Parathyroid adenoma (tissue), 2 donors: Measurements from ENCODE around the gene NPAS3.
A peak's percentile ranks its signal among the peaks of the same experiment; 100 is the strongest.

Source experiments
- H2AFZ ChIP-seq: fragments of 300-600 bp; sonication (generic); one replicate; pipeline ENCODE4 v1.7.0; 2017; ENCODE audit warnings: antibody characterized with exemption, mild to moderate bottlenecking
- H3K27ac ChIP-seq: fragments of 300-600 bp; sonication (generic); one replicate; pipeline ENCODE4 v1.7.0; 2017
- H3K27me3 ChIP-seq: fragments of 300-600 bp; sonication (generic); one replicate; pipeline ENCODE4 v1.7.0; 2017; ENCODE audit warnings: low read length; ENCODE audit not compliant: control insufficient read depth, insufficient read depth
- H3K36me3 ChIP-seq: fragments of 300-600 bp; sonication (generic); one replicate; pipeline ENCODE4 v1.7.0; 2017; ENCODE audit warnings: low read length; ENCODE audit not compliant: control insufficient read depth, insufficient read depth
- H3K4me1 ChIP-seq: fragments of 300-600 bp; sonication (generic); one replicate; pipeline ENCODE4 v1.7.0; 2017; ENCODE audit warnings: control low read depth
- H3K4me2 ChIP-seq: fragments of 300-600 bp; sonication (generic); one replicate; pipeline ENCODE4 v1.7.0; 2017; ENCODE audit warnings: low read length
- H3K4me3 ChIP-seq: fragments of 300-600 bp; sonication (generic); one replicate; pipeline ENCODE4 v1.7.0; 2017; ENCODE audit warnings: low read depth, low read length
- H3K79me2 ChIP-seq: fragments of 300-600 bp; sonication (generic); one replicate; pipeline ENCODE4 v1.7.0; 2017; ENCODE audit warnings: control low read depth
- H3K9ac ChIP-seq: fragments of 300-600 bp; sonication (generic); one replicate; pipeline ENCODE4 v1.7.0; 2017; ENCODE audit warnings: mild to moderate bottlenecking
- H3K9me3 ChIP-seq: fragments of 300-600 bp; sonication (generic); one replicate; pipeline ENCODE4 v1.7.0; 2017; ENCODE audit warnings: low read length; ENCODE audit not compliant: control insufficient read depth
- CTCF ChIP-seq: fragments of 300-600 bp; sonication (generic); IDR thresholded peaks from one replicate; pipeline ENCODE4 v1.7.0; 2017; ENCODE audit warnings: antibody characterized with exemption, mild to moderate bottlenecking
- donor health status: primary hyperparathyroidism.

The NPAS3 gene

DNA sequence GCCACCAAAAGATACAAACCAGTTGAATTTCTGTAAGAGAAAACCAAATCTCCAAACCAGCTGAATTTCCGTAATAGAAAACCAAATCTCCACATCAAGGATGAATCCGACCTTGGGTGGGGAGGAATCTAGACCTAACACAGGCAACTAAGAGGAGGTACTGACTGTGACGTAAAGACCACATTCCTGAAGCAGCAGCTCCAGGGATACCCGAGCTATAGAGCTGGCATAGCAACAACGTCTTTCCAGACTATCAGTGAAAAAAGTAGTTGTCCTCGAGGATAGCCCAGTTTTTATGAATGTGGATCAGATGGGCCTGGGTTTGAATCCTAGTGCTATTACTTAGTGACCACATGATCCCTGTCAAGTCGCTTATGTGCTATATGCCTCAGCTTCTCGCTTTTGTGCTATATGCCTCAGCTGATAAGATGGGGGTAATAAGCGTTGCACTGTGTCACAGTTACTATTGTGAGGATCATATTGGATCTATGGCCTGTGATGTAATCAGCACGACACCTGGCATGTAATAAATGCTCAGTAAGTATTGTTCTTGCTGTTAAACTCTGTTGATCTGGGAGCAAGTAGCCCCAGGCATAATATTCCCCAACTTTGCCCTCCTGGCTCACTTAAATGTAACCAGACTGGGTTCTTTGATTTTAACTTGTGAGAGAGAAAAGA is 898.4 kb downstream of the NPAS3 start:
- no peak overlapping the region for H2AFZ ChIP-seq
- H3K36me3 ChIP-seq = no peaks in the 10 kb centered on the region
- no peak overlapping the region for H3K4me2 ChIP-seq
- H3K27me3 ChIP-seq = no peaks in the 10 kb centered on the region
- no peak overlapping the region for H3K4me3 ChIP-seq
- TF ChIP-seq CTCF = no peak
- H3K9ac ChIP-seq = no peak overlapping the region
- no peaks in the 10 kb centered on the region for H3K79me2 ChIP-seq
- H3K27ac ChIP-seq = no peak overlapping the region
- H3K4me1 ChIP-seq = no peaks in the 10 kb centered on the region
- H3K9me3 ChIP-seq = no peaks in the 10 kb centered on the region

DNA sequence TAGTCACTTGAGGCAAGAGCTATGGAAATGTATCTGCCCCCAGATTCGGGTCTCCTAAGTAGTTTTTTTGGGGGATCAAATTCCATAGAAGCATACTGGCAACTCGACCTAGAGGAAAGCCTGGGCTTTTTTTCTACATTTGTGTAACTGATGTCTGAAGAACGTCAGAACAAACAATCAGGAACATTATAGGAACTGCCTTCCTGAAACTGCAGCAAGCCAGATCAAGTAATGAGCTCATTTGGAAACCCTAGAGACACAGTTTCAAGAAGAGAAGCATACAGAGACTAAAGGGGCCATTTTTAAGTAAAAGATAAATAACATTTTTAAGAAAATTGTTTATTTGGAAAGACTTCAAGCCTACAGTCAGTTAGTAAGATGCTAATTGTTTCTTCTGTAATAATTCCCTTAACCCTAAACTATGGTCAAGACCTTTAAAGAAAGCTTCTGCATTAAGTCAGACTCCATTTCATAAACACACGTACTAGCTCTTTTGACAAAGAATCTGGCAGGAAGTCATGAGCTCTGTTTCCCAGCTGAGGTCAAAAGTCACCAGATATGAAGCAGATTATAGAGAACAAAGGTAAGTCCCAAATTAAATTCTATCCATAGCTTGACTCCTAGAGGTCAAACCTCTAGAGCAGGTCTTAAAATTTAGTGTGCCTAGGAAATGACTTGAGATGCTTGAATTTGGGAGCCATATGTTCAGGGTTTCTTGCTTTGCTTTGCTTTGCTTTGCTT is 899.4 kb downstream of the NPAS3 start:
- Histone ChIP-seq H3K4me3 (no peak overlapping the region), H3K27me3 (no peaks in the 10 kb centered on the region), H3K79me2 (no peaks in the 10 kb centered on the region), H3K27ac (no peak overlapping the region), H3K9me3 (no peaks in the 10 kb centered on the region), H3K9ac (no peak overlapping the region), H3K36me3 (no peaks in the 10 kb centered on the region), H3K4me2 (no peak overlapping the region), H2AFZ (no peak overlapping the region), H3K4me1 (no peaks in the 10 kb centered on the region)
- no peak for TF ChIP-seq CTCF

- no peaks in the 10 kb centered on the region for H3K4me1 ChIP-seq
- no peaks in the 10 kb centered on the region for H3K27me3 ChIP-seq
- no peak overlapping the region for H3K4me3 ChIP-seq
- no peak overlapping the region for H3K27ac ChIP-seq
- no peaks in the 10 kb centered on the region for H3K79me2 ChIP-seq
- TF ChIP-seq CTCF = peak; percentile 75
- no peaks in the 10 kb centered on the region for H3K36me3 ChIP-seq
- no peaks in the 10 kb centered on the region for H3K9me3 ChIP-seq
- no peak overlapping the region for H3K4me2 ChIP-seq
- peak overlapping the region; percentile 15 for H2AFZ ChIP-seq
- no peak overlapping the region for H3K9ac ChIP-seq
These were observed 900.8 kb downstream of the NPAS3 start for GRCh38 chr14:33839193-33840076.

DNA sequence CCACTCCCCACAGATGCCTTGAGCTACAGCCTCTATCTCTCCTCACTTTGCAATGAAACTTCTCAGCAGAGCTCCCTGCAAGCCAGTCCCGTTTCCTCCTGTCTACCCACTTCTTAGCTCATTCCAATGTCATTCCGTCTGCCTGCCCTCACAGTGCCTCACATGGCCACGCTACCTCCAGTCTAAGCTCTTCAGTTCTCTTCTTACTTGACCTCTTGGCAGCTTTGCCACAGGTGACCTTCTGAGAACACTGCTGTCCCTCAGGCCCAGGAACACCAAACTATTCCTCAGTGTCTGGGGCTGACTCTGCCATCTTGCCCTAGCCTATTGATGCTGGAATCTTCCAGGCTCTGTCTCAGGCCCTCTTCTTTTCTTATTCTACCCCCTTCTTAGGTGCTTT is 902.1 kb downstream of the NPAS3 start:
- Histone ChIP-seq H2AFZ (no peak overlapping the region), H3K4me3 (no peak overlapping the region), H3K4me1 (no peaks in the 10 kb centered on the region), H3K9ac (no peak overlapping the region), H3K27me3 (no peaks in the 10 kb centered on the region), H3K27ac (no peak overlapping the region), H3K4me2 (no peak overlapping the region), H3K36me3 (no peaks in the 10 kb centered on the region), H3K9me3 (no peaks in the 10 kb centered on the region), H3K79me2 (no peaks in the 10 kb centered on the region)
- TF ChIP-seq CTCF = no peak
